Cardiac fibroblast (primary cell): Measurements from ENCODE around the gene AP1M1.

Source experiments
- DNase-seq, 2 donors: peaks; one replicate each; pipeline versions ENCODE4 v3.0.0 to v3.0.0-alpha.2; 2010; ENCODE audit warnings: low read depth in 2 of 2
- H3K4me3 ChIP-seq, 2 donors: replicated peaks in 1 of 2; 1 replicate in 1 of 2; 2 replicates in 1 of 2; pipeline ENCODE4 v1.5.1; 2011; ENCODE audit warnings: low read depth in 2 of 2, low read length in 2 of 2, mild to moderate bottlenecking in 2 of 2, moderate library complexity in 1 of 2
- CTCF ChIP-seq: IDR thresholded peaks from one replicate; pipeline ENCODE4 v1.5.1; 2011; ENCODE audit warnings: low read depth, mild to moderate bottlenecking, low read length, inconsistent platforms

The AP1M1 gene

GRCh38 chr19:16157601-16158000 is 40.1 kb upstream of the AP1M1 start:
- no peak for TF ChIP-seq CTCF
- no peak for DNase-seq
- H3K4me3 ChIP-seq = no peak overlapping the region

DNA sequence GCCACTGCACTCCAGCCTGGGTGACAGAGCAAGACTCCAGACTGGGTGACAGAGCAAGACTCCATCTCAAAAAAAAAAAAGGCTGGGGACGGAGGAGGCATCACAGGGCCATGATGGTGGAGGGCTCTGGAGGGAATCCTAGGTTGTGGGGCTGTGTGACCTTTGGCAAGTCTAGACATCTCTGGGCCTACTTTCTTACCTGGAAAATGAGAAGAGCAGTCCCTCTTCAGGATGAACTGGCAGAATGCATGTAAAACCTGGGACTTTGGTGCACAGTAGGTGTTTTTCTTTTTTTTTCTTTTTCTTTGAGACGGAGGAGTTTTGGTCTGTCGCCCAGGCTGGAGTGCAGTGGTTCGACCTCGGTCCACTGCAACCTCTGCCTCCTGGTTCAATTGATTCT is 38.1 kb upstream of the AP1M1 start:
- TF ChIP-seq CTCF = no peak
- no peak for DNase-seq

GRCh38 chr19:16160445-16160942 is 37.2 kb upstream of the AP1M1 start:
- no peak for DNase-seq
- H3K4me3 ChIP-seq = no peak overlapping the region
- TF ChIP-seq CTCF = no peak

More for the DNA sequence above, 38.1 kb upstream of the AP1M1 start:
- no peak overlapping the region for H3K4me3 ChIP-seq

DNA sequence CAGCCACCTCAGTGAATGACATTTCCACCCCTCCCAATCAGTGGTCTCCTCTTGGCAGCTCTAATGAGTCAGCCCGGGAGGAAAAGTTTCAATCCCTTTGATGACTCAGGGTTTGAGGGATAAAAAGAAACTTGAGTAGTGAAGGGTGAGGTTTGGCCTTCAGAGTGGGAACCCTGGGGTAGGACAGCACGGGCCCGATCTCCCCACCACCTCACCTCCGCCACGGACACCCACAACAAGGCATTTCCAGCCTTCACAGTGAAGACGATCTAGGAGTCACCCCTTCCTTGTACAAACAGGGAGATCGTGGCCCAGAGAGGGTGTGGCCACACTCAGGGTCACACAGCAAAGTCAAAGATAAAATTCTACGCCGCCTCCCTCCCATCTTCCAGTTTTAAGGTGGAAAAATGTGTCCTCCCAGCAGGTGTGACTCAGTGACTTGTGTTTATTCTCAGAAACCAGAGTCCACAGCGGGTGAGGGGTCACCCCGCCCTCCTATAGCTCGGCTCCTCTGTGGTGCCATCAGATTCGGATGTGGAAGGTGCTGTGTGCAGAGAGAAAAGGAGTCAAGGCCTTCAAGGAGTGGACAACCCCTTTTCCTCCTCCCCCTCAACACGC is 36.7 kb upstream of the AP1M1 start:
- DNase-seq = peak; percentile 29 to 77
- H3K4me3 ChIP-seq = no peak overlapping the region
- no peak for TF ChIP-seq CTCF

GRCh38 chr19:16161840-16162239 is 35.9 kb upstream of the AP1M1 start:
- DNase-seq = peak; percentile 45 to 85
- no peak overlapping the region for H3K4me3 ChIP-seq
- no peak for TF ChIP-seq CTCF

- TF ChIP-seq CTCF = no peak
- H3K4me3 ChIP-seq = no peak overlapping the region
- DNase-seq = no peak
Observed at GRCh38 chr19:16164222-16164890, 33.4 kb upstream of the AP1M1 start.
